ENCODE measurements around the gene KCNQ4.

GRCh38 chr1:40886318-40887011 is 102.9 kb downstream of the KCNQ4 start:
- TF ChIP-seq RAD21 (IDR thresholded peaks at IDR 0.05 in 1 of 2, conservative IDR thresholded peaks at IDR 0.05 in 1 of 2; ENCODE audit: low read depth in 2 of 2, low read length in 2 of 2) (no peak), POLR2AphosphoS5 (IDR thresholded peaks at IDR 0.05; ENCODE audit: low read depth, low read length) (no peak), ZNF274 (IDR thresholded peaks at IDR 0.05; ENCODE audit: borderline replicate concordance, extremely low read depth, low read length) (no peak)
